ENCODE measurements around the gene USP10.

USP10 gene

DNA sequence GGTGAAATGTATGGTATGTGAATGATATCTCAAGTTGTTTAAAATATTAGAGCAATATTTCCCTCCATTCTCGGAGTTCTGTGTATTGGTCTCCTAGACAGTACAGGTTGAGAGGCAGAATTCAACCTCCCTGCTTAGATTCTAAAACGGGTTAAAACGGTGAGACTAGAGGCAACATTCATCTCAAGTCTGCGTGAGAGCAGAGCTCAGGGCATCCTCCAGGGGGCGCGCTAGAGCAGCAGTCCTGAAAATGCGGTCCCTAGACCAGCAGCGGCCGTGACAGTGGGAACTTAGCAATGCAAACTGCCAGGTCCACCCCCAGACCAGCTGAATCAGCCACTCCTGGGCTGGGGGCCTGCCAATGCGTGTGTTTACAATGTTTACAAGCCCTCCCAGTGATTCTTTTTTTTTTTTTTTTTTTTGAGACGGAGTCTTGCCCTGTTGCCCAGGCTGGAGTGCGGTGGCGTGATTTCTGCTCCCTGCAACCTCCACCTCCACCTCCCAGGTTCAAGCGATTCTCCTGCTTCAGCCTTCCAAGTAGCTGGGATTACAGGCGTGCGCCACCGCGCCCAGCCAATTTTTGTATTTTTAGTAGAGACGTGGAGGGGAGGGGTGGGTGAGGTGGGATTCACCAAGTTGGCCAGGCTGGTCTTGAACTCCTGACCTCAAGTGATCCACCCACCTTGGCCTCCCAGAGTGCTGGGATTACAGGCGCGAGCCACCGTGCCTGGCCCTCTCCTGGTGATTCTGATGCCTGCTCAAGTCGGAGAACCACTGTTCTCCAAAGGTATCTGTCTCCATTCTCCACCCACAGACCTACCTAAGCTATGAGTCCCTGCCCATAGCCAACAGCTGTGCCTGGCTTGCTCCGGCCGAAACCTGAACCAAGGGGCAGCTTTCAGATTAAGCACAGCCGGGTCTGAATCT is 27.3 kb upstream of the USP10 start:
- TF ChIP-seq, protein P1, sequence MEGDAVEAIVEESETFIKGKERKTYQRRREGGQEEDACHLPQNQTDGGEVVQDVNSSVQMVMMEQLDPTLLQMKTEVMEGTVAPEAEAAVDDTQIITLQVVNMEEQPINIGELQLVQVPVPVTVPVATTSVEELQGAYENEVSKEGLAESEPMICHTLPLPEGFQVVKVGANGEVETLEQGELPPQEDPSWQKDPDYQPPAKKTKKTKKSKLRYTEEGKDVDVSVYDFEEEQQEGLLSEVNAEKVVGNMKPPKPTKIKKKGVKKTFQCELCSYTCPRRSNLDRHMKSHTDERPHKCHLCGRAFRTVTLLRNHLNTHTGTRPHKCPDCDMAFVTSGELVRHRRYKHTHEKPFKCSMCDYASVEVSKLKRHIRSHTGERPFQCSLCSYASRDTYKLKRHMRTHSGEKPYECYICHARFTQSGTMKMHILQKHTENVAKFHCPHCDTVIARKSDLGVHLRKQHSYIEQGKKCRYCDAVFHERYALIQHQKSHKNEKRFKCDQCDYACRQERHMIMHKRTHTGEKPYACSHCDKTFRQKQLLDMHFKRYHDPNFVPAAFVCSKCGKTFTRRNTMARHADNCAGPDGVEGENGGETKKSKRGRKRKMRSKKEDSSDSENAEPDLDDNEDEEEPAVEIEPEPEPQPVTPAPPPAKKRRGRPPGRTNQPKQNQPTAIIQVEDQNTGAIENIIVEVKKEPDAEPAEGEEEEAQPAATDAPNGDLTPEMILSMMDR (IDR thresholded peaks at IDR 0.05; ENCODE audit: borderline replicate concordance, control extremely low read depth, extremely low read depth, insufficient read depth, missing control alignments) = peak; percentile 95
- DNase-seq (ENCODE audit: low spot score) = peak; percentile 90
- in situ Hi-C loops (cut with MboI; ENCODE audit: low sequenced_read_pairs, unreplicated experiment) = no loop called here

DNA sequence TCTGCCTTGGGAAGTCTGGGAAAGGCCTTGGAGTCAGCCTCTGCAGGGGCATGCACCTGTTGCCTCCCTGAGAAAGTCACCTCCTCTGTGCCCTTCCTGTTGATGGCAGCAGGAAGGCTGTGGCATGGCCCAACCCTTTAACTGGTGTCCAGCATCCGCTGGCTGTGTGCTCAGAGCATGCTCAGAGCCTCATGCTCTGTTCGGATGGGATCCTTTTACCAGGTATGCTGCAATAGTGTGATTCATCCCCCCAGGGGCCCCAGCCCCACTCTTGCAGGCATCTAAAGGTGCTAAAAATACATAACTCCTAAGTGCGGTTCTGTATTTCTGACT is 26.6 kb upstream of the USP10 start:
- TF ChIP-seq, protein P1 (IDR thresholded peaks at IDR 0.05; ENCODE audit: borderline replicate concordance, control extremely low read depth, extremely low read depth, insufficient read depth, missing control alignments) = no peak
- in situ Hi-C loops (cut with MboI; ENCODE audit: low sequenced_read_pairs, unreplicated experiment) = no loop called here
- DNase-seq (ENCODE audit: low spot score) = peak; percentile 19

DNA sequence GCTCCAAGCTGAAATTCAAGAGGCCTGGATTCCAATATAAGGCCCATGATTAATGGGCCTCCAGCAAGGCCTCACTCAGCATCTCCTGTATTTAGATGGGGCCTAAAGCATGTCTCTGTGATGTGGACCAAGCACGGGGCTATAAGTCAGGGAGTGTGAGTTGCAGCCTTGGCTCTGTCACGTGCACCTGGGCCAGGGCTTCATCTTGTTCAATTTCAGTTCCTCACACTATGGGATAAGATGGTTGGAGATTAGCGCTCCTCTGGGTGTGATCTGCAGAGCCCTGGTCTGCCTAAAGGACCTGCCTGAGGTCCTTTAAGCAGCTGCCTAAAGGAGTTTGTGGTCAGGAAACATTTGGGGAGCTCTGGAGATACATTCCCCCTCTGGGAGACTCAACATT is 26.2 kb upstream of the USP10 start:
- in situ Hi-C loops (cut with MboI; ENCODE audit: low sequenced_read_pairs, unreplicated experiment) = no loop called here
- TF ChIP-seq, protein P1 (IDR thresholded peaks at IDR 0.05; ENCODE audit: borderline replicate concordance, control extremely low read depth, extremely low read depth, insufficient read depth, missing control alignments) = no peak
- DNase-seq (ENCODE audit: low spot score) = no peak

DNA sequence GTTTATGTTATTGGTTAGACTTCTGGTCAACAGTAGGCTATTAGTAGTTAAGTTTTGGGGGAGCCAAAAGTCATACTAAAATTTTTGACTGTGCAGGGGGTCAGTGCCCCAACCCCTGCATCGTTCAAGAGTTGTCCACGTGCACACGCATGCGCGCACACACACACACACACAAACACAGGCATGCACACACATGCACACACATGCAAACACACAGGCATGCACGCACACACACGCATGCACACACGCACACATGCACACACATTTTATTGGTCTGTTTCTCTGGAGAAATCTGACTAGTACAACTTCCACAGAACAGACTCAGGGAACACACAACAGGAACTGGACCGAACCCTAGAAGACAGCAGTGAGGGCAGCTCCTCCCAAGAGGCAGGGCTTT is 24.4 kb upstream of the USP10 start:
- no peak for DNase-seq (ENCODE audit: low spot score)
- TF ChIP-seq, protein P1 (IDR thresholded peaks at IDR 0.05; ENCODE audit: borderline replicate concordance, control extremely low read depth, extremely low read depth, insufficient read depth, missing control alignments) = no peak
- in situ Hi-C loops (cut with MboI; ENCODE audit: low sequenced_read_pairs, unreplicated experiment) = no loop called here

- no peak for DNase-seq (ENCODE audit: low spot score)
- TF ChIP-seq, protein P1 (IDR thresholded peaks at IDR 0.05; ENCODE audit: borderline replicate concordance, control extremely low read depth, extremely low read depth, insufficient read depth, missing control alignments) = no peak
- in situ Hi-C loops (cut with MboI; ENCODE audit: low sequenced_read_pairs, unreplicated experiment) = no loop called here
Observed at GRCh38 chr16:84675884-84676283, 23.9 kb upstream of the USP10 start.

DNA sequence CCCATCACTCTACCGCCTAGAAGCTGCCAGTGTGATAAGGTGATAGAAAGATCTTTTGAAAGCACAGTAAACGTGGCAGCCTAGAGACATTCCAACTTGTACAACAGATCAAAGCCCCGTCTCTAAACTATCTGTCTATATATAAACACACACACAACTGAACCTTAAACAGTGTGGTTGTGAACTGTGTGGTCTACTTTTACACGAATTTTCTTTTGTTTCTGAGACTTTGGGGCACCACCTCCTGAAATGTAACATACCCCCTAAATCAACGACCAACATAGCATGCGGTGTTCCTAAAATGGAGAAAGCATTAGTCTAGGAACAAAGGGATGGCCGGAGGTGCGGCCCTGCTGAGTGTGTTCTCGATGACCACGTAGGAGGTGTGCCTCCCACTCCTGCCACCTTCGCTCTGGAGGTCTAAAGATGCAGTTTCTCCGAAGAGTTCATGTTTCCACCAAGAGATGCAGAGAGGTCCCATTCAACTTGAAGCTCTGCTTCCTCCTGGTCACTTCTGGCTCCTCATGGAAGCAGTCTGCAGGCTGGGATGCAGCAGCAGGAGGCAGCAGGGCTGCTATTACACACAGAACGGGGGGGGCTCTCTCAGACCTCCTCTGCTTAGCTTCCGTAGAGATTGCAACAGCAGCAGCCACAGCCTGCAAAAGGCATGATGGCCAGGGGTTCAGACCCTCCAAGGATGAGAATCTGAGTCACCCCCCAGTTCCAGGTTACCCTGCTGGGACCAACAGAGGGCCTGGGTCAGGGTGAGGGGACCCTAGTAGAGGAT is 22.6 kb upstream of the USP10 start:
- DNase-seq (ENCODE audit: low spot score) = no peak
- in situ Hi-C loops (cut with MboI; ENCODE audit: low sequenced_read_pairs, unreplicated experiment) = no loop called here
- TF ChIP-seq, protein P1 (IDR thresholded peaks at IDR 0.05; ENCODE audit: borderline replicate concordance, control extremely low read depth, extremely low read depth, insufficient read depth, missing control alignments) = no peak
